Measurements from ENCODE around the gene IL1A.
A peak's percentile ranks its signal among the peaks of the same experiment; 100 is the strongest.

Gene IL1A

GRCh38 chr2:112764071-112765044 is 19.9 kb downstream of the IL1A start, which contains the start of gene CKAP2L:
TSS of gene CKAP2L (minus strand) at chr2:112764609. CDS start at chr2:112764598, 11 bp downstream.
- peak; percentile 74 to 88 (median 82) for DNase-seq (ENCODE audit: low read depth in 2 of 3, low spot score in 2 of 3)

- DNase-seq (ENCODE audit: low read depth in 2 of 3, low spot score in 2 of 3) = no peak
Measured at GRCh38 chr2:112762276-112762675, 22.0 kb downstream of the IL1A start.

GRCh38 chr2:112760149-112760548 is 24.1 kb downstream of the IL1A start:
- DNase-seq (ENCODE audit: low read depth in 2 of 3, low spot score in 2 of 3) = no peak

GRCh38 chr2:112758711-112759110 is 25.6 kb downstream of the IL1A start:
- no peak for DNase-seq (ENCODE audit: low read depth in 2 of 3, low spot score in 2 of 3)

- DNase-seq (ENCODE audit: low read depth in 2 of 3, low spot score in 2 of 3) = no peak
Measured at GRCh38 chr2:112757265-112757664, 27.0 kb downstream of the IL1A start.

- DNase-seq (ENCODE audit: low read depth in 2 of 3, low spot score in 2 of 3) = no peak
Measured at GRCh38 chr2:112756207-112756606, 28.1 kb downstream of the IL1A start.

- DNase-seq (ENCODE audit: low read depth in 2 of 3, low spot score in 2 of 3) = no peak
Measured at GRCh38 chr2:112755444-112755843, 28.8 kb downstream of the IL1A start.

GRCh38 chr2:112754564-112754963 is 29.7 kb downstream of the IL1A start:
- DNase-seq (ENCODE audit: low read depth in 2 of 3, low spot score in 2 of 3) = no peak

- DNase-seq (ENCODE audit: low read depth in 2 of 3, low spot score in 2 of 3) = no peak
Measured at GRCh38 chr2:112752667-112753066, 31.6 kb downstream of the IL1A start.

GRCh38 chr2:112751451-112752197 is 32.7 kb downstream of the IL1A start:
- no peak for DNase-seq (ENCODE audit: low read depth in 2 of 3, low spot score in 2 of 3)

- no peak for DNase-seq (ENCODE audit: low read depth in 2 of 3, low spot score in 2 of 3)
Measured at GRCh38 chr2:112750560-112750843, 33.8 kb downstream of the IL1A start.

- DNase-seq (ENCODE audit: low read depth in 2 of 3, low spot score in 2 of 3) = peak; percentile 46 to 59 (median 50)
Measured at GRCh38 chr2:112749755-112750559, 34.3 kb downstream of the IL1A start.

GRCh38 chr2:112740527-112740926 is 43.8 kb downstream of the IL1A start:
- no peak for DNase-seq (ENCODE audit: low read depth in 2 of 3, low spot score in 2 of 3)

GRCh38 chr2:112737542-112738232 is 46.6 kb downstream of the IL1A start:
- no peak for DNase-seq (ENCODE audit: low read depth in 2 of 3, low spot score in 2 of 3)

GRCh38 chr2:112733871-112734270 is 50.4 kb downstream of the IL1A start:
- no peak for DNase-seq (ENCODE audit: low read depth in 2 of 3, low spot score in 2 of 3)

GRCh38 chr2:112733456-112733855 is 50.8 kb downstream of the IL1A start:
- DNase-seq (ENCODE audit: low read depth in 2 of 3, low spot score in 2 of 3) = no peak

GRCh38 chr2:112731479-112731878 is 52.8 kb downstream of the IL1A start:
- DNase-seq (ENCODE audit: low read depth in 2 of 3, low spot score in 2 of 3) = no peak

GRCh38 chr2:112730791-112731190 is 53.5 kb downstream of the IL1A start:
- no peak for DNase-seq (ENCODE audit: low read depth in 2 of 3, low spot score in 2 of 3)

GRCh38 chr2:112730216-112730615 is 54.1 kb downstream of the IL1A start:
- no peak for DNase-seq (ENCODE audit: low read depth in 2 of 3, low spot score in 2 of 3)

- DNase-seq (ENCODE audit: low read depth in 2 of 3, low spot score in 2 of 3) = no peak
Measured at GRCh38 chr2:112728378-112729175, 55.7 kb downstream of the IL1A start.
